ENCODE measurements around the gene DDX39A.
"Not testable (repeated sequence)": the region's sequence is repeated elsewhere in the genome, so short reads cannot be mapped to it uniquely, and the experiment has no call there.

Gene DDX39A

DNA sequence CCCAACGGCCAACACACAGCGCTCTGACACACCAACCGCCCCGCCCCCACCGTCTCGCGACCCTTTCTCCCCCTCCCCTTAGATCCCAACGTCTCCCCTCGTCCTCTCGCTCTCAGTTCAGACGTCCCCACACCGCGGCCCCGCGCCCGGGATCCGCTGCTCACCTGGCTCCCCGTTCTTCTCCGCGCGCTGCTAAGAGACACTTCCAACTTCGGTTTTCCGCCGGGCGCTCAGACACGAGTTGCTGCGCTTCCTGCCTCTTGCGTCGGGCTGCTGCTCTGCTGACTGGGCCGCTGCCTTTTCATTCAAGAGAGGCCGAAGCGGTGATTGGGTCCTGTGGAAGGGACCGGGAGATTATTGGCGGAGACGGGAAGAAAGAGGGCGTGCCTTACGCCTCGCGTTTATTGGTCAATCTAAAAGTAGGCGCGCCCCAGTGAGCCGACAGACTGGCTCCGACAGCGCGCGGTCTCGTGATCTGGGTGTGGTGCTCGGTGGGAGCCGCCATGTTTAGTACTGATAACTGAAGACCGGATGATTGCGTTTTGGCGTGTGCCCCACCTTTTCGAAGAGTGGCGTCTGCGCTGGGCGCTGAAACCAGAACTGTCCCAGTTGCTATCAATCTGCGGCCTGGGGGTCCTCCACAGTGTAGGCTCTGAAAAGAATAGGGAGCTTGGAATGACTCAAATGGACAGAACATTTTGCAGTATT is at the start of gene DDX39A:
Gene DDX39A, minus strand, starts transcription at position 236 of the 708 bp plus-strand sequence. CDS start 6,121 bp downstream, outside the sequence.
- DNase-seq (ENCODE audit: low spot score) = peak; percentile 99

GRCh38 chr19:14467816-14468215 is 48.7 kb upstream of the DDX39A start:
- no peak for DNase-seq (ENCODE audit: low spot score)

DNA sequence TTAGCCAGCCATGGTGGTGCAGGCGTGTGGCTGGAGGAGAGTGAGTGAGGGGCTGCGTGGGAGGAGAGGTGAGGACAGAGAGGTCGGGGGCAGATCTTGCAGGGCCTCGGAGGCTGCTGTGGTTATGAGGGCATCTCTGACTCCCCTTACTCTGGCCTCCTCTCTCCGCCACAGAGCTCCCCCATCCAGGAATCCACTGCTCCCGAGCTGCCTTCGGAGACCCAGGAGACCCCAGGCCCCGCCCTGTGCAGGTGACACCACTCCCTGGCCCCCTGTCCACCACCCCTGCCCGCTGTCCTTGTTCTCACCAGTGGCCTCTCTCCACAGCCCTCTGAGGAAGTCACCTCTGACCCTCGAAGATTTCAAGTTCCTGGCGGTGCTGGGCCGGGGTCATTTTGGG is 48.2 kb upstream of the DDX39A start:
- DNase-seq (ENCODE audit: low spot score) = no peak

DNA sequence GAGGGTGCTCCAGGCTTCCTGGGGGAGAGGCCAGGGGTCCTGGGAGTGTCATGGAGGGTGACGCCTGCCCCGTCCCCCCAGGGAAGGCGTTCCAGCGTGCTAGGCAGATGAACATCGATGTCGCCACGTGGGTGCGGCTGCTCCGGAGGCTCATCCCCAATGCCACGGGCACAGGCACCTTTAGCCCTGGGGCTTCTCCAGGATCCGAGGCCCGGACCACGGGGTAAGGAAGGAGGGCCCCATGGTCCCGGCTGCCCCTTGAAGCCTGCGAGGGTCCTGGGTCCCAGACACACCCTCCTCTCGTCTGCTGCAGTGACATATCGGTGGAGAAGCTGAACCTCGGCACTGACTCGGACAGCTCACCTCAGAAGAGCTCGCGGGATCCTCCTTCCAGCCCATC is 44.6 kb upstream of the DDX39A start:
- DNase-seq (ENCODE audit: low spot score) = no peak

- not testable (repeated sequence) for DNase-seq (ENCODE audit: low spot score)
These were observed 43.3 kb upstream of the DDX39A start for GRCh38 chr19:14462401-14462800.

- DNase-seq (ENCODE audit: low spot score) = no peak
These were observed 41.8 kb upstream of the DDX39A start for GRCh38 chr19:14460935-14461334.

DNA sequence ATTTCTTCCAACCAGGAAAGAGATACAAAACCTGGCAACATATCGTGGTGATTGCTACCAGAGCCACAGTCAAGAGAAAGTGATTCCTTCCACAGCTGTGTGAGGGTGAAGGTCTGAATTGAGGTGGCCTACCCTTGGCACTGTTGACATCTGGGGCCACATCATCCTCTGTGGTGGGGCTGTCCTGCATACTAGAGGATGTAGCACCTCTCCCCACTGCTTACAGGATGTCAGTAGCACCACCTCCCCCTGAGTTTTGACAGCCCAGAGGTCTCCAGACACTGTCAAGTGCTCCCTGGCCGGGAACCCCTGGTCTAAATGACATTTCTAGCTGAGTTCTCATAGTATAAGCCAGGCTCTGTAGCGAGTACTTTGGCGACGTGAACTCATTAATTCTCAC is 40.6 kb upstream of the DDX39A start:
- no peak for DNase-seq (ENCODE audit: low spot score)

GRCh38 chr19:14452303-14452702 is 33.2 kb upstream of the DDX39A start:
- DNase-seq (ENCODE audit: low spot score) = not testable (repeated sequence)

- DNase-seq (ENCODE audit: low spot score) = no peak
These were observed 31.7 kb upstream of the DDX39A start for GRCh38 chr19:14450876-14451275.

DNA sequence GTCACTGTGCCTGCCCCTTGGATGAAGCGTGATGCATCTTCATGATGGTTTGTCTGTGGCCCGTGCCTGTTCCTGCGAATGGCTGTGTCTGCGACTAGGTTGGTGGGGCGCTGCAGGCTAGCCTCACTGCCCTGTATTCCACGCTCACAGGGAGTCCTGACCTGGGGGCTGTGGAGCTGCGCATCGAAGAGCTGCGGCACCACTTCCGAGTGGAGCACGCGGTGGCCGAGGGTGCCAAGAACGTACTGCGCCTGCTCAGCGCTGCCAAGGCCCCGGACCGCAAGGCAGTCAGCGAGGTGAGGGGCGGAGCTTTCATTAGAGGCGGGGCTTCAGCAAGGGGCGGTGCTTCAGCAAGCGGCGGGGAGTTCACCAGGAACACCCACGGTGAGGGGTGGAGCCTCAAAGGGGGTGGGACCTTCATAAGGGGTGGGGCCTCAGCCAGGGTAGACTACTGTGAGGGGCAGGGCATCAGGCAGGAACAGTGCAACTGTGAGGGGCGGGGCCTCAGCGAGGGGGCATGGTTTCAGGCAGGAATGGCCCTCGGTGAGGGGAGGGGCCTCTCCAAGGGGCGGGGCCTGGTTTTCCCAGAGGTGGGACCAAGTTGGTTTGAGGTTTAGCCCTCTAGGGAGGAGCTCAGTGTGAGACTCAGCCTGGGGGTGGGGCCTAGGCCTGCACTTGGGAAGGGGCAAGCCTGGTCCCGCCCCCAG is 31.2 kb upstream of the DDX39A start:
- peak; percentile 96 for DNase-seq (ENCODE audit: low spot score)

- DNase-seq (ENCODE audit: low spot score) = no peak
These were observed 30.2 kb upstream of the DDX39A start for GRCh38 chr19:14449321-14449720.

DNA sequence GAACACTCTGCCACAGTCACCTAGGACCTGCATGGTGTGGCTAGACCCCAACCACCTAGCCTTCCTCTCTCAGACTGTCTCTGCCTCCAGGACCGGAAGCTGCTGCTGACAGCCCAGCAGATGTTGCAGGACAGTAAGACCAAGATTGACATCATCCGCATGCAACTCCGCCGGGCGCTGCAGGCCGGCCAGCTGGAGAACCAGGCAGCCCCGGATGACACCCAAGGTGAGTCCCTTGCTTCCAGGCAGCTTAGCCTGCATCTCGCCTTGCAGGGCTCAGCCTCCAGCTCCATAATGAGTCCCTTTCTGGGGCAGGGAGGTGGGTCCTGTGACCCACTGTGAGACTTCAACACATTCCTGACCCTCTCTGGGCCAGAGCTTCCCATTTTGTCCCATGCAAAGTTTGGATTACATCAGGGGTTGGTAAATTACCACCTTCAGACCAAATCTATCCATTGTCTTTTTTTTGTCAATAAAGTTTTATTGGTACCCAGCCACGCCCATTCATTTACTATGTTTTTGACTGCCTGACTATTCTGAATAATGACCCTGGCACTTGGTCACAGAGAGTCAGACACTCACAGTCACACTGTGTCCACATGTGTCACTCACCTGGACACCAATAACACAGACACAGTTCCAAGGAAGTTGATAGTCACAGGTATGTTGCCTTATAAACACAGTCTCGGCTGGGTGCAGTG is 27.3 kb upstream of the DDX39A start:
- DNase-seq (ENCODE audit: low spot score) = no peak

- DNase-seq (ENCODE audit: low spot score) = no peak
These were observed 24.6 kb upstream of the DDX39A start for GRCh38 chr19:14443632-14444216.

- no peak for DNase-seq (ENCODE audit: low spot score)
These were observed 23.9 kb upstream of the DDX39A start for GRCh38 chr19:14442891-14443631.

GRCh38 chr19:14441041-14441938 is 22.1 kb upstream of the DDX39A start:
- no peak for DNase-seq (ENCODE audit: low spot score)

DNA sequence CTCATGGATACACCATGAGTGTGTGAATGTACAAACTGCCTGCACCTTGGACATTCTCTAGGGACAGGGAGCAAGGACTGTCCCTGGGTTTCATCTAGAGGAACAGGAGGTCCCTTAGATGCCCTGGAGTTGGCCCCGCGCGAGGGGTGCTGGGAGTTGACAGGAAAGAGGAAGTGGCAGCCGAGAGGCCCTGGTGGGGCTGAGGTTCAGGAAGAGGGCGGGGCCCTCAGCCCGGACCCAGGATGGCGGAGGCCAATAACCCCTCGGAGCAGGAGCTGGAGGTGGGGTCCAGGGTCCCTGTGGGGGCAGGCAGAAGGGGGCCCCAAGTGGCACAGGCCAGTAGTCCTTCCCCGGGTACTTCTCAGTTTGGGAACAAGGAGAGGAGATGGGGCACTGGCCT is 20.9 kb upstream of the DDX39A start:
- DNase-seq (ENCODE audit: low spot score) = peak; percentile 85

DNA sequence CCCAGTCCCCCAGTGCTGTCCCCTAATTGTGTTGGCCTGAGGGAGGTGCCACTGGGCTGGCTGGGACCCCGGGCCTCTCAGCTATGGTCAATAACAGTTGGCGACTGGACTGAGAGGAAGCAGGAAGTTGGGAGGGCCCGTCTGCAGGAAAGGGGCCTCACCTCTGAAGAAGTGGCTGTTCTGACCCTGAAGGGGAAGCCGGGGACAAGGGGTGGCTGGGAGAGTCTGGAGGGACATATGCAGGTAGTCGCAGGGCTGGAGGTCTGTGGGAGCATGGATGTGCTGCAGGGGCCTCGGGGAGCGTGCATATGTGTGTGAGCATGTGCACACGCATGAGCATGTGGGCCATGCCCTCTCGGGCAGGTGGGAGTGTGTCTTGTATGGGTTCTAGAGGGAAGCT is 19.9 kb upstream of the DDX39A start:
- DNase-seq (ENCODE audit: low spot score) = no peak

- DNase-seq (ENCODE audit: low spot score) = no peak
These were observed 18.5 kb upstream of the DDX39A start for GRCh38 chr19:14437578-14438140.

DNA sequence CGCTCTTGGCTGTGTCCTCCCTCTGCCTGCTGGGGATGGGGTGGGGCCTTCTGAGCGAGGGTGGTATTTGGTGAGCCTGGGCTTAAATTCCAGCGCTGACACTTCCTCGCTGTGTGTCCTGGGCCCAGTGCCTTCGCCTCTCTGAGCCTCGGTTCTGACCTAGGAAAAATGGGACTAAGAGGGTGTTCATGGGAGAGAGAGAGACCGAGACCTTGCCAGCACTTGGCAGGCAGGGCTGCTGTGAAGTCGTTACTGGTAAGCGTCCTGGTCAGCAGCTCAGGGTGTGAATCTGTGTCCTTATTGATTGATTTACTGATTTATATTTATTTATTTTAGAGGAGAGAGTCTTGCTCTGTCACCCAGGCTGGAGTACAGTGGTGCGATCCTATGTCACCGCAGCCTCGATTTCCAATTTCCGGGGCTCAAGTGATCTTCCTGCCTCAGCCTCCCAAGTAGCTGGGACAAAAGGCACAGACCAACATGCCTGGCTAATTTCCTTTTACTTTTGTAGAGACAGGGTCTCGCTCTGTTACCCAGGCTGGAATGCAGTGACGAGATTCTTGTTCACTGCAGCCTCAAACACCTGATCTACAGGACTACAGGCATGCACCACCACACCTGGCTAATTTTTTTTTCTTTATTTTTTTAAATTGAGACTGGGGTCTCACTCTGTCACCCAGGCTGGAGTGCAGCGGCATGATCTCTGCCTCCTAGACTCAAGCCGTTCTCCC is 16.3 kb upstream of the DDX39A start:
- no peak for DNase-seq (ENCODE audit: low spot score)
